Measurements from ENCODE around the gene ACAP2. TPM values are rescaled to one million over a fixed set of nuclear protein-coding genes. Genes with fewer than 3 reads are reported as not detected.

ACAP2 gene
- total and polyA plus RNA-seq, 2 experiments from 2014 or later: 45.6 to 104 TPM

DNA sequence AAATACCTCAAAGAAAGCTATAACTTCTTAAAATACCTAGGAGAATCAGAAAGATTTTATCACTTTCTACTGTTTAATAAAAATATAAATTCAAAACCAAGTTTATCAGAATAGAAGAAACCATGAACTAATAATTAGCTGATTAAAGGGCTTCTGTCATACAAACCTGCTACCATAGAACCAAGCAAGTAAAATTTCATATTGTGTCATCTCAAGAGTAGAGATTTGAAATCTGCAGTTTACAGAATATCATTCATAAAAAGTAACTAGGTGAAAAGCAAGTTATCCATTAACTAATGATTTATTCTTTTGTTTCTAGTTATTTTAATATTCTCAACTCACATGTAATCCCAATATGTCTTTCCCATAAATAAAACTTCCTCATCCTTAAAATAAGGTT, 135.1 kb downstream of the ACAP2 start (continued):
- TF ChIP-seq, protein P1, sequence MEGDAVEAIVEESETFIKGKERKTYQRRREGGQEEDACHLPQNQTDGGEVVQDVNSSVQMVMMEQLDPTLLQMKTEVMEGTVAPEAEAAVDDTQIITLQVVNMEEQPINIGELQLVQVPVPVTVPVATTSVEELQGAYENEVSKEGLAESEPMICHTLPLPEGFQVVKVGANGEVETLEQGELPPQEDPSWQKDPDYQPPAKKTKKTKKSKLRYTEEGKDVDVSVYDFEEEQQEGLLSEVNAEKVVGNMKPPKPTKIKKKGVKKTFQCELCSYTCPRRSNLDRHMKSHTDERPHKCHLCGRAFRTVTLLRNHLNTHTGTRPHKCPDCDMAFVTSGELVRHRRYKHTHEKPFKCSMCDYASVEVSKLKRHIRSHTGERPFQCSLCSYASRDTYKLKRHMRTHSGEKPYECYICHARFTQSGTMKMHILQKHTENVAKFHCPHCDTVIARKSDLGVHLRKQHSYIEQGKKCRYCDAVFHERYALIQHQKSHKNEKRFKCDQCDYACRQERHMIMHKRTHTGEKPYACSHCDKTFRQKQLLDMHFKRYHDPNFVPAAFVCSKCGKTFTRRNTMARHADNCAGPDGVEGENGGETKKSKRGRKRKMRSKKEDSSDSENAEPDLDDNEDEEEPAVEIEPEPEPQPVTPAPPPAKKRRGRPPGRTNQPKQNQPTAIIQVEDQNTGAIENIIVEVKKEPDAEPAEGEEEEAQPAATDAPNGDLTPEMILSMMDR (conservative IDR thresholded peaks at IDR 0.05; ENCODE audit: low read depth in 2 of 2): no peak
- TF ChIP-seq STAT1 (IDR thresholded peaks at IDR 0.05; ENCODE audit: unreplicated experiment): no peak
- TF ChIP-seq CREB1 (CRISPR knock-in tag; IDR thresholded peaks at IDR 0.05; ENCODE audit: low read depth): no peak
- no peak for TF ChIP-seq EZH2phosphoT487 (IDR thresholded peaks at IDR 0.05; ENCODE audit: unreplicated experiment)
- no peak for TF ChIP-seq POLR2AphosphoS5 (IDR thresholded peaks at IDR 0.05; ENCODE audit: low read depth)

- Histone ChIP-seq H3K4me3 (no peak overlapping the region), H3K4me1 (ENCODE audit: insufficient read depth) (no peaks in the 10 kb centered on the region), H3K27me3 (ENCODE audit: insufficient read depth) (no peaks in the 10 kb centered on the region), H2AFZ (no peak overlapping the region), H3F3A (replicated peaks; ENCODE audit: low read depth) (no peaks in the 10 kb centered on the region), H3K79me2 (replicated peaks; ENCODE audit: insufficient read depth) (no peaks in the 10 kb centered on the region), H3K4me2 (no peak overlapping the region), H4K20me1 (replicated peaks; ENCODE audit: insufficient read depth) (no peaks in the 10 kb centered on the region), H3K36me3 (ENCODE audit: insufficient read depth) (no peaks in the 10 kb centered on the region), H3K9me2 (ENCODE audit: insufficient read depth) (no peaks in the 10 kb centered on the region), H3K27ac (ENCODE audit: low read depth) (no peak overlapping the region)
- DNase-seq (ENCODE audit: low spot score) (no peak), ATAC-seq (no peak)
- Mint-ChIP-seq H3K36me3 (ENCODE audit: low read depth) (peaks cover 3% of the 10 kb centered on the region), H3K4me3 (no peak overlapping the region), H3K9me3 (no peaks in the 10 kb centered on the region), H3K27me3 (ENCODE audit: insufficient read depth, low read depth, poor library complexity) (no peaks in the 10 kb centered on the region), H3K4me1 (no peaks in the 10 kb centered on the region), H3K27ac (no peak overlapping the region)
- TF ChIP-seq POLR2AphosphoS5 (IDR thresholded peaks at IDR 0.05; ENCODE audit: low read depth) (no peak), ZNF331 (CRISPR knock-in tag; IDR thresholded peaks at IDR 0.05; ENCODE audit: low read depth) (no peak), CREB1 (CRISPR knock-in tag; IDR thresholded peaks at IDR 0.05; ENCODE audit: low read depth) (no peak), JUNB (IDR thresholded peaks at IDR 0.05; ENCODE audit: unreplicated experiment) (no peak), STAT1 (IDR thresholded peaks at IDR 0.05; ENCODE audit: unreplicated experiment) (no peak)
- TF ChIP-seq, protein P2, sequence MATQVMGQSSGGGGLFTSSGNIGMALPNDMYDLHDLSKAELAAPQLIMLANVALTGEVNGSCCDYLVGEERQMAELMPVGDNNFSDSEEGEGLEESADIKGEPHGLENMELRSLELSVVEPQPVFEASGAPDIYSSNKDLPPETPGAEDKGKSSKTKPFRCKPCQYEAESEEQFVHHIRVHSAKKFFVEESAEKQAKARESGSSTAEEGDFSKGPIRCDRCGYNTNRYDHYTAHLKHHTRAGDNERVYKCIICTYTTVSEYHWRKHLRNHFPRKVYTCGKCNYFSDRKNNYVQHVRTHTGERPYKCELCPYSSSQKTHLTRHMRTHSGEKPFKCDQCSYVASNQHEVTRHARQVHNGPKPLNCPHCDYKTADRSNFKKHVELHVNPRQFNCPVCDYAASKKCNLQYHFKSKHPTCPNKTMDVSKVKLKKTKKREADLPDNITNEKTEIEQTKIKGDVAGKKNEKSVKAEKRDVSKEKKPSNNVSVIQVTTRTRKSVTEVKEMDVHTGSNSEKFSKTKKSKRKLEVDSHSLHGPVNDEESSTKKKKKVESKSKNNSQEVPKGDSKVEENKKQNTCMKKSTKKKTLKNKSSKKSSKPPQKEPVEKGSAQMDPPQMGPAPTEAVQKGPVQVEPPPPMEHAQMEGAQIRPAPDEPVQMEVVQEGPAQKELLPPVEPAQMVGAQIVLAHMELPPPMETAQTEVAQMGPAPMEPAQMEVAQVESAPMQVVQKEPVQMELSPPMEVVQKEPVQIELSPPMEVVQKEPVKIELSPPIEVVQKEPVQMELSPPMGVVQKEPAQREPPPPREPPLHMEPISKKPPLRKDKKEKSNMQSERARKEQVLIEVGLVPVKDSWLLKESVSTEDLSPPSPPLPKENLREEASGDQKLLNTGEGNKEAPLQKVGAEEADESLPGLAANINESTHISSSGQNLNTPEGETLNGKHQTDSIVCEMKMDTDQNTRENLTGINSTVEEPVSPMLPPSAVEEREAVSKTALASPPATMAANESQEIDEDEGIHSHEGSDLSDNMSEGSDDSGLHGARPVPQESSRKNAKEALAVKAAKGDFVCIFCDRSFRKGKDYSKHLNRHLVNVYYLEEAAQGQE (IDR thresholded peaks at IDR 0.05; ENCODE audit: unreplicated experiment): no peak
- TF ChIP-seq, protein P1 (conservative IDR thresholded peaks at IDR 0.05; ENCODE audit: low read depth in 2 of 2): no peak
Measured at GRCh38 chr3:195306369-195306768, 136.5 kb downstream of the ACAP2 start.
